Sigmoid colon (tissue), 4 donors: ENCODE measurements around the gene CLCN5.

Experiments
- EP300 ChIP-seq, 4 donors: sonication (generic); formaldehyde crosslinking; IDR thresholded peaks; one replicate each; pipeline ENCODE4 v1.6.1; 2017; ENCODE audit warnings: antibody characterized with exemption in 4 of 4
- POLR2A ChIP-seq, 2 donors: fragments of 450-650 bp; IDR thresholded peaks; one replicate each; pipeline ENCODE4 v1.6.1; 2016; ENCODE audit warnings: antibody characterized with exemption in 2 of 2, mild to moderate bottlenecking in 2 of 2, moderate library complexity in 2 of 2
- POLR2AphosphoS5 ChIP-seq, 4 donors: sonication (generic); formaldehyde crosslinking; IDR thresholded peaks; one replicate each; pipeline ENCODE4 v1.6.1; 2017; ENCODE audit warnings: antibody characterized with exemption in 4 of 4
- TF ChIP-seq, protein P1 (sequence below), 4 experiments: fragments of 450-650 bp in 3 of 4; fragments of 200-600 bp in 1 of 4; IDR thresholded peaks; one replicate each; pipeline ENCODE4 v1.5.1; 2016 to 2019; ENCODE audit warnings: antibody characterized with exemption in 4 of 4, mild to moderate bottlenecking in 3 of 4, moderate library complexity in 2 of 4

DNA sequence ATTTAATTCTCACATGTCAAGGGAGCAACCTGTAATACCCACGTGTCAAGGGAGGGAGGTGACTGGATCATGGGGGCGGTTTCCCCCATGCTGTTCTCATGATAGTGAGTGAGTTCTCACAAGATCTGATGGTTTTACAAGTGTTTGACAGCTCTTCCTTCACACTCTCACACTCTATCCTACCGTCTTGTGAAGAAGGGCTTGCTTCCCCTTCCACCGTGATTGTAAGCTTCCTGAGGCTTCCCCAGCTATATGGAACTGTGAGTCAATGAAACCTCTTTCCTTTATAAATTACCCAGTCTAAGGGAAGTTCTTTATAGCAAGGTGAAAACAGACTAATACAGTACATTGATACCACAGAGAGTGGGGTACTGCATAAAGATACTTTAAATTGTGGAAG lies 25.4 kb upstream of the CLCN5 start:
- TF ChIP-seq, protein P1, sequence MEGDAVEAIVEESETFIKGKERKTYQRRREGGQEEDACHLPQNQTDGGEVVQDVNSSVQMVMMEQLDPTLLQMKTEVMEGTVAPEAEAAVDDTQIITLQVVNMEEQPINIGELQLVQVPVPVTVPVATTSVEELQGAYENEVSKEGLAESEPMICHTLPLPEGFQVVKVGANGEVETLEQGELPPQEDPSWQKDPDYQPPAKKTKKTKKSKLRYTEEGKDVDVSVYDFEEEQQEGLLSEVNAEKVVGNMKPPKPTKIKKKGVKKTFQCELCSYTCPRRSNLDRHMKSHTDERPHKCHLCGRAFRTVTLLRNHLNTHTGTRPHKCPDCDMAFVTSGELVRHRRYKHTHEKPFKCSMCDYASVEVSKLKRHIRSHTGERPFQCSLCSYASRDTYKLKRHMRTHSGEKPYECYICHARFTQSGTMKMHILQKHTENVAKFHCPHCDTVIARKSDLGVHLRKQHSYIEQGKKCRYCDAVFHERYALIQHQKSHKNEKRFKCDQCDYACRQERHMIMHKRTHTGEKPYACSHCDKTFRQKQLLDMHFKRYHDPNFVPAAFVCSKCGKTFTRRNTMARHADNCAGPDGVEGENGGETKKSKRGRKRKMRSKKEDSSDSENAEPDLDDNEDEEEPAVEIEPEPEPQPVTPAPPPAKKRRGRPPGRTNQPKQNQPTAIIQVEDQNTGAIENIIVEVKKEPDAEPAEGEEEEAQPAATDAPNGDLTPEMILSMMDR (IDR thresholded peaks at IDR 0.05) = no peak
- TF ChIP-seq POLR2A (IDR thresholded peaks at IDR 0.05) (no peak), EP300 (IDR thresholded peaks at IDR 0.05) (no peak), POLR2AphosphoS5 (IDR thresholded peaks at IDR 0.05) (no peak)
